Measurements from ENCODE around the gene SOX14.

GRCh38 chr3:137789236-137789635 lies 25.1 kb downstream of the SOX14 start:
- TF ChIP-seq CTCF (IDR thresholded peaks at IDR 0.05 in 4 of 5, conservative IDR thresholded peaks at IDR 0.05 in 1 of 5) (no peak), POLR2A (IDR thresholded peaks at IDR 0.05) (no peak)
